ENCODE results near the gene PAX6.

The PAX6 gene

DNA sequence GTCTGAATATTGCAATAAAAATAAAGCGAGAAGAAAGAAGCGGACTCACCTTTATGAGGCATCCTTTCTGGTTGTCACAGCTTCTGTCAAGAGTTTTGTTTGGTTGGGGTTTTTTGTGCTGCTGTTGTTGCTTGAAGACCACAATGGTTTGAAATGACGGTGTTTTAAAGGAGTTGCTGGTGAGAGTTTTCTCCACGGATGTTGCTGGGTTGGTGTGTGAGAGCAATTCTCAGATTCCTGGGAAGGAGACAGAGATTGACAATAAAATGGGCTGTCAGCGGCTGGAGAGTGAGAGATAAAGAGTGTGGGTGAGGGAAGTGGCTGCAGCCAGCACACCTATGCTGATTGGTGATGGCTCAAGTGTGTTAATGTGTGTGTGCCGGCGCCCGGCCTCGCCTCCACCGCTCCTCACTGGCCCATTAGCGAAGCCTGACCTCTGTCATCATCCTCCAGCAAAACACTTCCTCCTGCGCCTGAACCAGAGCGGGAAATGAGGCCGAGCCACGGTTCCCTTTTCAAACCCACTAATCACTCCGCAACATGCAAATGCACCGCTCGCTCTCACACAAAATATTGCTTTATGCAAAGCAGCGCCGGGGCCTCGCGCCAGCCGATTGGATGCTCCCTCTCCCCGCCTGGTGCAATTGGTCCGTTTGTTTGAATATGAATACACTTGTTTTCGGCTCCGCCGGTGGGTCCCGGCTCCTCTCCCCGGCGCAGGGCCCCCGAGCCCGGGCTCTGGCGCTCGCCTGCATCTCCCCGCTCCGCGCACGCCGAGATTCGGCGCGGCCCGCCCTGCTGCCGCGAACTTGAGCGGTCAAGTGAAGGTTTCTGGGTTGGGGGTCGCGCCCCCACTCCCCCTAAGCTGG, at the start of gene PAX6:
TSS of gene PAX6 (minus strand) at position 544 of the 869 bp plus-strand sequence. CDS start 4,911 bp downstream, outside the sequence.
- DNase-seq = peak; percentile 98

DNA sequence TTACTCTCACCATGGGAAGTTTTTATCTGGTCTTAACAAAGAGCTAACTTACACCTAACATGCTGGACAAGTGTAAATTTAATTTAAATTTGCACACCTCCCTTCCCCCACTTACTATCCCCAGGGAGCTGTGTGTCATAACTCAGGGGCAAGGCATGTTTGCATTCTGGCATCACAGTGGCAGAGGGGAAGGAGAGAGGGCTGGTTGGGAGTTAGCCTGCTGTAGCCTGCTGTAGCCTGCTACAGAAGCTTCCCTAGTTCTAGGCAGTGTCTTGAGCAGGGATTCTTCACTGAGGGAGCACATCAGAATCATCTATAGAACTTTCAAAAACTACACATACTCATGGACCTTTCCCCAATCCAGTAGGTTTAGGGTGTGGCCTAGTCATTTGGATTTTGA, 49.3 kb upstream of the PAX6 start:
- no peak for DNase-seq

DNA sequence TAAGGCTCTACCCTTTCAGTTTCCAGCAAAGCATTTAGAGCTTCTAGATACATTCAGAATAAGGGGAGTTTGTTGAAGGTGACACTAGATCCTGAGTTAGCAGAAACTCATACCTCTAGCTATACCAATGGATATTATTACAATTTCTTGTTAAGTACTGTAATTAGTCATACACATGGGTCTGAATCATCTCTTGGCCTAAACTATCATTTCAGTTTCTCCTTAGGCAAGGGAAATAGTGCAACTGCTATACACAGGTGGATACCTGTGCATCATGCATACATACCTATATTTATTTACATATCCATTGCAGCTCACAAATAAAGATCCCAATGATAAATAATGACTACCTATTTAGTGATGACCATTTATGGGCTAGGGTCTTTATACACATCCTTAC, 45.1 kb upstream of the PAX6 start:
- no peak for DNase-seq

DNA sequence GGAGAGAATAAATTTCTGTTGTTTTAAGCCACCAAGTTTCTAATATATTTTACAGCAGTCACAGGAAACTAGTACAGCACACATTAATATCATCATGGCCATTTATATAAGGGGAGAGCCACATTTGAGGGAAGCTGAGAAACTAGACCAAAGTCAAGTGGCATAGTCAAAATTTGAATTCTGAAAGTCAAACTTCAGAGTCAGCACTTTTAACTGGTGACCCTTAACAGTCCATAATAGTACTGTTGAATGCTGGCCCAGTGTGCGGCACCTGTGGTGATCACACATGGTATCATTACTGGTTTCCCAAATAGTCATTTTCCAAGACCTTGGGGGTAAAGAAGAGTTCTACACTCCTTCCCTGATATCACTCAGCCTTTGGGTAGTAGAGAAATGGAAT, 44.3 kb upstream of the PAX6 start:
- DNase-seq = no peak

DNA sequence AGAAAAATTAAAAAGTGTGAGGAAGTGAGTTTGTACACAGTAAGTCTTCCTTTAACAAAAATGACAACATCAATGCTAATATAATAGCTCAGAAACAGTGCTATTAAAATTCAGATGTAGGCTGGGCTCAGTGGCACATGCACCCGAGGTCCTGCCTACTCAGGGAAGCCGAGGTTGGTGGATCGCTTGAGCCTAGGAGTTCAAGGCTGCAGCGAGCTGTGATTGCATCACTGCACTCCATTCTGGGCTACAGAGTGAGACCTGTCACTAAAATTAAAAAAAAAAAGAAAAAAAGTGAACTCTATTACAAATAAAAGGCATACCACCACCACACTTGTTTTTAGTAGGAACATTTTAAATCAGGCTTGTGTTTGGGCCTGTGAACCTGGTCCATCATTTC, 39.2 kb upstream of the PAX6 start:
- no peak for DNase-seq

DNA sequence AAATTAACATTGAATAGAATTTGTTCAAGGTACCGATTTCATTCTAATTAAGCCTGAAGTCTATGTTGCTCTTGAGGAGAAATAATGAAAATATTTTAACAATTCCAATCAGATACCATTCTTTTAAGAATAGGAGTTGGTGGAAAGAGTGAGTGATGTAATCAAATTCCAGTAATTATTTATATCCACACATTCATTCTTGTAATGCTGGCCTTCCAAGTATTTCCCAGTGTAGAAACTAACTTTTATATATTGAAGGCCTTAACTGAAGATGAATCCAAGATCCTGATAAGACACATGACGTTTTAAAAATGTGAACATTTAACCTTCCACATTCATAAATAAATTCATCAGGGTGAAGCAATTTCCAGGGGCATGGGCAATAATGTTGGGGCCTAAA, 36.6 kb upstream of the PAX6 start:
- DNase-seq = no peak

DNA sequence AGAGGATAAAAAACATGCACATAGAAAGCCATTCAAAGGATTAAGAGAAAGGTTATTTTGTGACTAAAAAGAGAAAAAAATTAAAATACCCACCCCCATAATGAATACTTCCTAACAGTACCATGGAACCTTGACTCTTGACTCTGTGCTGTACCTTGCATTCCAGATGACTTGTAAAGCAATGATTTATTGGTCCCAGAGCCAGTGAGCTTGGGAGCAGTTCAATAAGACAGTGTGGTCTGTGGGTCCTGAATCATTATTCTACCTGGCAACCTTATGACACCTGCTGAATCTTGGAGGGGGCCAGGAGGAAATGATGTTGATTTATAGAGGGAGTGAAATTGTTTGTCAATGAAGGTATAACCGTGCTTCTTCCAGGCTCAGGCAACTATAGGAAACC, 34.2 kb upstream of the PAX6 start:
- no peak for DNase-seq

DNA sequence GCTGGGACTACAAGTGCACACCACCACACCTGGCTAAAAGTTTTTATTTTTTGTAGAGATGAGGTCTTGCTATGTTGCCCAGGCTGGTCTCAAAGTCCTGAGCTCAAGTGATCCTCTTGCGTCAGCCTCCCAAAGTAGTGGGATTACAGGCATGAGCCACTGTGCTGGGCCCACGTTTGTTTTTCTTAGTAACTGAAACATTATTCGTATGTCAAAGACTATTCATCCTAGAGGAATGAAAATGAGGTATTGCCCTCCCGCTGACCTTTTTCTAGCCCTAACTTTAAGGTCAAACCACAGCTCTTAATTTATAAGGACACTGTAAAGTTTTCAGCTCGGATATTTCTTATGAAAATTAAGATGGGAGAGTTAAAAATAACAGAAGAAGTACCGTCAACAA, 33.2 kb upstream of the PAX6 start:
- DNase-seq = no peak

DNA sequence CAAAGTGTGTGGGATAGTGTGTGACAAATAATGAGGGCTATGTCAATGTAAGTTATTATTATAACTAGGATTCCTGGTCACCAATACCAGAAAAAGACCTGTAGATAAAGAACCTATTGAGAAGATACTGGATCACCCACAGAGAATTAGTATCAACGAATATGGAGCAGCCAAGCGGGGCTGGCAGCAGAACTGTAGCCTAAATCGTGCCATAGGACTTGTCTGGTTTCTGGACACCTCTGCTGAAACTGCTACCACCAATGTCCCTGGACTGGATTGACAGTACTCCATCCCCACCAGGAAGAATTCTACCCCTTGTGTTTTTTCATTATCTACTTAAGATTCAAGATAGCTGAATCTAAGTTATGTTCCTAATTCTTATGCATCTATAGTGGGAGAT, 30.3 kb upstream of the PAX6 start:
- DNase-seq = no peak

DNA sequence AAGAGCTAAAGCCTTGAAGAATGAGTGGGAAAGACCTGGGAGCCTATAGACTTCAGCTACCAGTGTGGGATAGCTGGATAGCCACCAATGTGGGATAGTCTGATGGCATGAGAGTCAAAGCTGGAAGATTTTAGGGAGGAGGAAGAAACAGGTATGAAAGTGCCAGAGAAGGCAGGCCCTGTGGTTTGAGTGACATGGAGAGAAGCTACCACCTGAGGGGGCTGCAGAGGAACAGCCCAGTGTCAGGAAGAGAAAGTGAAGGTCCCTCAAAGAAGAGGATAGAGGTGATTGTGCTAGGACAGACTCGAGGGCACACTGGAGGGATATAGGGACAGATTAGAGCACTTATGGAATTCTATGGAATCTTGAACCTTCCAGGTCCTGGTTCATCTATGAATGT, 23.1 kb upstream of the PAX6 start:
- peak; percentile 9 for DNase-seq

DNA sequence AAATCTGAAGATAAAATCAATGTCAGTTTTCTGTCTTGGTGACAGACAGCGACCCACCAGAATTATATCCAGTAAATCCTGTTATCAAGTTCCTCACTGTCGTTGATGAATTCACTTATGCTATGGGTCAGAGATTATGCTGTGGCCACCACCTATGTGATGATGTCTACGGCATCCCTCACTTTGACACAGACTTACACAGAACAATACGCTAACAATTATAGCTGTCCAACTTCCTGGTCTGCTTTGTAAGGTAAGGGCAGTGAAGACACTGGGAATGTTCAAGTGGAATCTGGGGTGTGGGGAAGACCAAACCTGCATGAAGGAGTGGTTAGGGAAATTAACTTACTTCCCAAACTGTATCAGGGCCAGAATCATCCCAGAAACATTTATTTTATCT, 19.3 kb upstream of the PAX6 start:
- DNase-seq = no peak

DNA sequence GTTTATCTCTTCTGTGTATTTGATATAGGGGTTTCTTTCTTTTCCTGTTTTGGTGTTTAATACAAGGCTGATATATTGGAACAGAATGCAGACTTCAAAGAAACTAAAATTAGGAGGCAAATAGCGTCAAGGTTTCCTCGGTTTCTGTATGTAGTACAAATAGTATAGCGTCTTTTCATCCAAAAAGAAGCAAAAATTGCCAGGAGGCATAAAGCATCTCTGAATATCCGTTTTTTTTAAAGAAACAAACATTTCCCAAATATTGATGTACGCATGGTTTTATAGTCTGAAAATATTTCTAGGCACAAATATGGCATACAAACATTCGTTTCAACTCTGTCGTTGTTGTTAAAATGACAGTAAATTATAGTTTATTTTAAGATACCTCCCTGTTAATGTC, 17.1 kb upstream of the PAX6 start:
- DNase-seq = no peak

DNA sequence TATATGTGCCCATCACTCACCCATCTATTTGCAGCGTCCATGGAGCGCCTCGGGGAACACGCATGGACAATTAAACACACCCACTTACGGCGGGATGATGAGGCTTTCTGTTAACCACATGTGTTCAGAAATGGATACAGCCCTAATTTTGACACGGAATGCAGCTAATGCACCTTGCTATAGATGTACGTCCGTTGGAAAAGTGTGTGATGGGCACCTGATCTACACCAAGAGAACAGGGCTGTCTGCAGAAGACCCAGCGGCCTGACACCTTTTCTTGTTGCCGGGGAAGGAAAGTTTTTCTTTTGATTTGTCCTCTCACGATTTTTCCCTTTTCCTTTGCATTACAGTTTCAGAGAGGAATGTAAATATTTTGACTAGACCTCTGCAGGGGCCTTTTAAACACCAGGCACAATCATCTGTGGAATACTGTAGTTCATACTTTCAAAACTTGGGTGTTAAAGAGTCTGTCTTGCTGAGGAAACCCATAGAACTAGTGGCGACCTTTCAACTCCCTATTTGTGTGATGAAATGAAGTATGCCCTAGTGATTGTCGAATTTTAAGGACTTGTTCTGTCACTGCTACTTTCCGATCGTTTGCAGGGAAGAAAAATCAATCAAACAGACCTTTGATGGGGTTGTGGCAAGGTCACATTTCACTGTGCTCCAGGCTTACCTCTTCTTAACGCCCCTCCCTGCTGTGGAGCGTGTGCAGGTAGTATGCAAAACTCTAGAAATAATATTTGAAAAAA, 16.5 kb upstream of the PAX6 start:
- no peak for DNase-seq

DNA sequence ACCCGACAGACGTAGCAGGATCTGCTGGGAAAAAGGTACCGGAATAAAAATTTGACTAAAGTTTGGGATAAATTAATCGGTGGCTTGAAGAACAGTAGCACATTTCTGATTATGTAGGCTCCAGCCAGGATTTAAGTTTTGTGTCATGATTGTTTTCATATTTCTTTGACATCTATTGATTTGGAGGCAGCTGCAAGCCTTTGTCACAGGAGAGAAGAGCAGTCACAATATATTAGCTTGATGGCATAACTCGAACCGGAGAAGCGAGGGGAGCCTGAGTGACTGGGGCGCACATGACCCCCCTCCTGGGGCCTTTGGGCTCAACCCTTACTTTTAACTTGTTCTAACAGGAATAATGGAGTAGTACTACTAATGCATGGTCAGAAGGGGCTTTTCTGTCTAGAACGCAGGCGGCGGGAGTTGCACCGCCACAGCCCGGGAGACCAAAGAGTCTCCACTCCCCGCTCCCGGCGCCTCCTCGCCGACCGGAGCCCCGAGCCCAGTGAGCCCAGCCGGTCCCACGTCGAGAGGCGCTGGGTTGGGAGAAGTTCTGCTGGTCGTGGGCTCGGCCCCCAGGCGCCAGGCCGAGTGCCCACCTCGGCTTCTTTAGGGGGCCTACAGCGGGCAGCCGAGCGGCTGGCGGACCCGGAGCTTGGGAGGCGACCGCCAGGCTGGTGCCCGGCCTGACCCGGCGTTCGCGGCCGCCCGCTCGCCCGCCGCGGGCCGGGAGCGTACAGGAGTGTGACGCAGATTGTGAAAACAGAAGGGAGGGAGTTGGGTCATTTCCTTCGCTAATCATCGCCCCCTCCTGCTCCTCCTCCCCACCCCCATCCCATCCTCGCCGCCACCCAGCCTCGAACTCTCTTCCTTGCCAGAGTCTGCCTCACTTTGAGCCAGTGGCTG, 15.7 kb upstream of the PAX6 start:
- no peak for DNase-seq

DNA sequence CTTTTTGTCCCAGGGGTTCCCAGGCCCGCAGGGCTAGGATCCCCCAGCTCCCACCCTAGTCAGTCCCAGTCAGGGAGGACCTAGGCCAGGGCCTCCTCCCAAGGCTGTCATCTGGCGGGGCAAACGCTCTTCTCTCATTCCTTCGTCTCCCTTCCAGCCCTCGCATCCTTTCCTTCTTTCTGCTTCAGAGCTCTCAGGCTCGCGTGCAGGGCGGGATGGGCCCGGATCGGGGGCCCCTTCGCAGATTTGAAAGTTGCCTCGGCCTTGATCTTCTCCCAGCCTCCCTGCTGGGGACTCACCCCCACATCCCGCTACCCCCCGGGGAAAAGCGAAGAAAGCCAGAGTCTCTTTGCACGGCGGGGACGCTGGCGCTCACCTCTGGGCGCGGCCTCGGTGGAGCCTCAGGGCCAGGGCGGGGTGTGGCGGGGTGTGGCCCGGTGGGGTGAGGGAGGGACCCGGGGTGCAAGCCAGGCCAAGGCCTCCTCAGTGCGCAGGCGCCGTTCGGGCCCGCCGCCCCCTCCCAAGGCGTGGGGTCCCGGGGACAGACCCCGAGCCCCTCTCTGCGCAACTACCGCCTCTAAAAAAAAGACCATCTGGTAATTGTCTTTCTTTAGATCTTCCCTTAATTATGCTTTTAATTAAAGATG, 14.8 kb upstream of the PAX6 start:
- no peak for DNase-seq

DNA sequence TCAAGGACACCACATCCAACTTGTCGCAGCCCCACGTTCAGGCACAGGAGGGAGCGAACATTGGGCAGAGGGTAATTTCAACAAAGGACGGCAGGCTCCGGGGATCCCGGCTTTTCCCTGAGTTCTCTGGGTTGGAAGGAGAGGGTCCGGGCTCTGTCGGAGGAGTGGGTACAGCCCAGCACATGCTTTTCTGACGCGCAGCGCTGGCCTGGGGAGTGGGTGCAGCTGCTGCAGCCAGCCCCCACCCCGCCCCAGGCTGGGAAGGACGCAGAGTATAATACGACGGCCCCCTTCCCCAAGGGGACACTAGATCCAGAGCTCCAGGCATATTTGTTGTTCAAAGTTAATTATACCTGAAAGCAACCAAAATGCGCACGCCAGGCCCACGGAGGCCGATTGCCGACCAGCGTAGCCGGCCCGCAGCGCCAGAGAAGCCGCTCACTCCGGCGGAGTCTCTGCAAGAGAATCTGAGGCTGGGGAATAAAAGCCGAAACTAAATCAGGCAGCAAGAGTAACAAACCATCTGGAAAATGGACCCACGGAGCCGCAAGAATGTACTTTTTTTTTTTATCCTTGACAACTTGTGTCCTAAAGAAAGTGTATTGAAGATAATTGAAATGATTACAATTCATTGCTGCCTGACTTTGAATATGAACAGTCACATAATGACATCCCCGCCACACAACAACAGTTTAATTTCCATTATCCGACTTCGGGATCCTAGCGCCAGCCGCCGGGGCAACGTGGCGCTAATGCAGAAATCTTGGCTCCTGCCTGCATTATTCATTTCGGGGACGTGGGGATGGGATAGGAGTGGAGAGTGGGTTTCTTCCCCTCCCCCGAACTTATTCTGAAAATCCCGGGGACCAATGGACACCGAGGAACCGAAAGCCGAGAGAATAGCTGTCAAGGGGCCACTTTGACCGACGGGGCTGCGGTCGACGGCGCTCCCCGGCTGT, 14.0 kb upstream of the PAX6 start:
- no peak for DNase-seq

DNA sequence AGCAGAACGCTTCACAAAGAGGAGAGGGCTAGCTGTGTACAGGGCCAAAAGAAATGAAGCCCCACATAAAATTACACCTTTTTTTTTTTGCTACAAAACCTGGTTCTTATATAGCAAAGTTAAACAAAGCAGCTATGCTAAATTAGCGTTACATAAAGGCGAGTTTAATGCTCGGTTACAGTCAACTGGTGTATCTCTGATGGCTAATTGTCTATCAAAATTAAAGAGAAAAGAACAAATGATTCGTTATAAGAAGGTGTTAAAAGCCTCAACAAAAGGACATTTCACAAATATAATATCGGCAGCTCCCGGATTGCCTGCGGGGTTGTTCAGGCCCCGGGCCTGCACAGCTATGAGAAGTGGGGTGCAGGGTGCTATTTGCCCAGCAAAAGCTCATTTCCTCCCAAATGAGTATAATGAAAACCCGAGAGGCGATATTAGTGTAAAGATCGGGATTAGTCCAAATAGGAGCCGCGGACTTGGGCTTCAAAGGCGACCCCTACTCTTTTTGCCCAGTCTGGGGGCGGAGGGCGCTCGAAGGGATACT, 13.3 kb upstream of the PAX6 start:
- no peak for DNase-seq

DNA sequence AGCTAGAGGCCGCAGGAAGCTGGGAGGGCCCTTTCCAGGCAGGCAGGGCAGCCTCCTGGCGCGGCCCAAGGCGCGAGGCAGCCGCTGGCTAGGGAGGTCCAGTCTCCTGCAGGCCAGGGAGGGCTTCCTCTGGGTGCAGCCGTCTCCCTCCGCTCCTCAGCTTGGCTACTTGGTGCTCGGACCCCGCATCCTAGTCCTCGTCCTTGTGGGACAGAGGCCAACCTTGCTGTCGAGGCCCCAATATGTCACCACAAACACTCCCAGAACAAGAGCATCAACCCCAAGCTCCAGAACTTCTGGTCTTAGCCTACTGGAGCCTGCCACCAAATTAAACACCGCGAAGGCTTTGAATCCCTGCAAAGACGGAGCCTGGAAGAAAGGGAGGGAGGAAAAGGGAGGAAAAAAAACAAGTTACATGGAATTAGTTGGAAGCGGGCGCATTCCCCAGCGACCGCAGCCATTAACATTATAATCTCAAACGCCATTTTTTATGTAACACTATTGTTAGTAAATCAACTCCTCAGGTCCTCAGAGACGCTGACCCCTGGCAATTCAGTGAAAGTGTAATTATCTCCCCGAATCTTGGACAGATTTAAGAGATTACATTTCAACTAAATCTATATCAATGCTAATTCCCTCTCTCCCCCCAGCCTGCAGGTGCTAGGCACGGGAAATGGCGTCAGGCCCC, 12.7 kb upstream of the PAX6 start:
- no peak for DNase-seq

DNA sequence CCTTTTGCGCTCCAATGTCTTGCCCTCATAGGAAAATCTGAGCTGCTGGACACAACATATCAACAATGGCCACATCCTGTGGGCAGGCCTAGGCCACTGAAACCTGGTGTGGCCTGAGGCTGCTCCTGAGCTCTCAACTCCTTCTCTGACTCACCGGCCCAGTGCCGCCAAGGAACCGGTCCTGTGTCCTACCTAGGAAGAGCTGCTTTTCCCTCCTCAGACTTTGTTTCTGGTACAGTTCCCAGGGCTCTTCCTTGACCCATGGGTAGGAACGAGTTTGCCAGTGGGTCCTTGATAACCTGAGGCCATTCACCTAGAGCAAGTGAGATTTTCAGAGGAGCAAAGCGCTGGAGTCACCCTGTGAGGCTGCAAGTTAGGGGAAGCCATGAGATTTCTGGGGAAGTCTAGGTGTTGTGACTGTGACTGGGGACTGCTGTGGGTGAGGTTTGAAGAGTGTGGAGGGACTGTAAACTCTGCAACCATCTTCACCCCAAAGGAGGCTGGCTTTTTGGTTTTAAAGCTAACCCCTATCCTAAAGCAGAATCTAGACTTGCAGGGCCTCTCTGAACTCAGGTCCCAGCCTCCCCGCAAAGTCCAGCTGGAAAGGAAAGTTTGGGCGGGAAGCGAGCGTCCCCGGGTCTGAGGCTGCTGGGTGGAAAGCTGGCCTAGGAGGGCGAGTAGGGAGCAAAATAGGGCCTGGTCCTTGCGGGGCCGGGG, 12.0 kb upstream of the PAX6 start:
- DNase-seq = no peak

Data from NCI-H69 (cell line).